ENCODE measurements around the gene G6PC2. TPM values are rescaled to one million over a fixed set of nuclear protein-coding genes. Genes with fewer than 3 reads are reported as not detected.

Gene G6PC2
- total RNA-seq, 1 donor from 2014 or later, result not detected

DNA sequence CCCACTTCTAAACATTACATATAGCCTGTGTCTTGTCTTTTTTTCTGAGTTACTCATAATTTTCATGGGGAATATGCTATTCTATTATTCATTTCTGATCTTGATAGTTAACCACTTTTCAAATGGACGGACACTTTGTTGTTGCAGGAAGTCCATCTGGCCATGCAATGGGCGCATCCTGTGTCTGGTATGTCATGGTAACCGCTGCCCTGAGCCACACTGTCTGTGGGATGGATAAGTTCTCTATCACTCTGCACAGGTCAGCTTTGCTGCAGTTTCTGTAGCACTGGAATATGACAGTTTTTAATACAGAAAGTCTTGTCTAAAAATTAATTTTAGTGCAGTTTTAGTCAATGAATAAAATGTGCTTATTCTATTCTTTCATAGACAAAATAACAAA is 3.3 kb downstream of the G6PC2 start:
- Mint-ChIP-seq H3K4me1 (ENCODE audit: low read depth, unreplicated experiment) (peaks cover 2% of the 10 kb centered on the region), H3K36me3 (ENCODE audit: unreplicated experiment) (no peaks in the 10 kb centered on the region), H3K27ac (ENCODE audit: unreplicated experiment) (no peak overlapping the region), H3K27me3 (ENCODE audit: unreplicated experiment) (peaks cover 1% of the 10 kb centered on the region), H3K9me3 (ENCODE audit: unreplicated experiment) (no peaks in the 10 kb centered on the region), H3K4me3 (ENCODE audit: unreplicated experiment) (no peak overlapping the region)
- TF ChIP-seq, protein P1, sequence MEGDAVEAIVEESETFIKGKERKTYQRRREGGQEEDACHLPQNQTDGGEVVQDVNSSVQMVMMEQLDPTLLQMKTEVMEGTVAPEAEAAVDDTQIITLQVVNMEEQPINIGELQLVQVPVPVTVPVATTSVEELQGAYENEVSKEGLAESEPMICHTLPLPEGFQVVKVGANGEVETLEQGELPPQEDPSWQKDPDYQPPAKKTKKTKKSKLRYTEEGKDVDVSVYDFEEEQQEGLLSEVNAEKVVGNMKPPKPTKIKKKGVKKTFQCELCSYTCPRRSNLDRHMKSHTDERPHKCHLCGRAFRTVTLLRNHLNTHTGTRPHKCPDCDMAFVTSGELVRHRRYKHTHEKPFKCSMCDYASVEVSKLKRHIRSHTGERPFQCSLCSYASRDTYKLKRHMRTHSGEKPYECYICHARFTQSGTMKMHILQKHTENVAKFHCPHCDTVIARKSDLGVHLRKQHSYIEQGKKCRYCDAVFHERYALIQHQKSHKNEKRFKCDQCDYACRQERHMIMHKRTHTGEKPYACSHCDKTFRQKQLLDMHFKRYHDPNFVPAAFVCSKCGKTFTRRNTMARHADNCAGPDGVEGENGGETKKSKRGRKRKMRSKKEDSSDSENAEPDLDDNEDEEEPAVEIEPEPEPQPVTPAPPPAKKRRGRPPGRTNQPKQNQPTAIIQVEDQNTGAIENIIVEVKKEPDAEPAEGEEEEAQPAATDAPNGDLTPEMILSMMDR (IDR thresholded peaks at IDR 0.05; ENCODE audit: partially characterized antibody, unreplicated experiment), result no peak
- no peak for DNase-seq

DNA sequence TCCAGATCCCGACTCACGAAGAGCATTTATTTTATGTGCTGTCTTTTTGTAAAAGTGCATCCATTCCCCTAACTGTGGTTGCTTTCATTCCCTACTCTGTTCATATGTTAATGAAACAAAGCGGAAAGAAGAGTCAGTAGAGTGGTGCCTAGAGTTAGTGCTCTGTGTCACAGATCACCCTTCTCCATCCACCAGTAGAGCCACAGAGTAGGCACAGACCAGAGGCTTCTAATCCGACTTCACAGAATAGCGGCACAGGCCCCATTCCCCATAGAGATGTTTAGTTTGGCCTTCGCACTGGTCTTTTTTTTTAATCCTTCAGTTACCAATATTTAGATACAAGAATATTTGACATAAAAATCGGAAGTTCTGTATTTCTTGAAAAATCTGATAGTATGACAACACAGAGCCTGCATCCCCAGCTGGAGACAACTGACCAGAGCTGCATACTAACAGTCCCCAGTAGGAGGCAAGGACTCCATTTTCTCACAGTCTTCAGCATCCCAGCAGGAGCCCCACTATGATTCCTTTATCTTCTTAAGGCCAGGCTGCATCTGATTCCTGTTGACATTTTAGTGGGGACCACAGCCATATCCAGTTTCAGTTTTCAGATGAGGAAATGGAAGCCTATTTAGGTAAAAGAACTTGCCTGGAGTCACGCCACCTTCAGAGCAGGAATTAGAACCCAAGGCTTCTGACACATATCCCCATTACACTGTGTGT is 7.0 kb downstream of the G6PC2 start:
- H3K27ac Mint-ChIP-seq (ENCODE audit: unreplicated experiment), result no peak overlapping the region
- no peak overlapping the region for H3K4me3 Mint-ChIP-seq (ENCODE audit: unreplicated experiment)

DNA sequence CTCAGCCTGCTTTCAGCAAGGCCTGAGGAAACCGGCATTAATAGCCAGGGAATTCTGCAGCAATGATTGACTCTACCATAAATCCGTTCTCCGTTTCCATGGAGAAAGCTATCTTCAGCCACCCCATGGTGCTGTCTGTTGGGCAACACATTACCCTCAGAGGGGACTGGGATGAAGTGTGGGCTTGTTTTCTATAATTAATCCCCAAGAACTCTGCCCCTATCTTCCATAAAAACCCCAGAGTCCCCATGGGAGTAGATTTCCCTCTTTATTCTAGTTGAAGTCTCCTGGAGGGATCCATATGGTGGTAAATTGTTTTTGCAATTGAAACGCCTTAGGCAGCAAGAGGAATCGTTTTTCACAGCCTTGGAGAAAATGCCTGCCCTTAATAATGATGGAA is 9.2 kb downstream of the G6PC2 start:
- Mint-ChIP-seq H3K4me1 (ENCODE audit: low read depth, unreplicated experiment) (peaks cover 42% of the 10 kb centered on the region), H3K36me3 (ENCODE audit: unreplicated experiment) (no peaks in the 10 kb centered on the region), H3K27me3 (ENCODE audit: unreplicated experiment) (peaks cover 6% of the 10 kb centered on the region), H3K9me3 (ENCODE audit: unreplicated experiment) (peaks cover 9% of the 10 kb centered on the region), H3K4me3 (ENCODE audit: unreplicated experiment) (peak overlapping the region; percentile 73), H3K27ac (ENCODE audit: unreplicated experiment) (peak overlapping the region; percentile 87)
- TF ChIP-seq, protein P1 (IDR thresholded peaks at IDR 0.05; ENCODE audit: partially characterized antibody, unreplicated experiment), result no peak
- DNase-seq, result no peak

More for the DNA sequence above, 7.0 kb downstream of the G6PC2 start:
- TF ChIP-seq, protein P1 (IDR thresholded peaks at IDR 0.05; ENCODE audit: partially characterized antibody, unreplicated experiment), result no peak
- Mint-ChIP-seq H3K4me1 (ENCODE audit: low read depth, unreplicated experiment) (peaks cover 26% of the 10 kb centered on the region), H3K36me3 (ENCODE audit: unreplicated experiment) (no peaks in the 10 kb centered on the region), H3K9me3 (ENCODE audit: unreplicated experiment) (peaks cover 2% of the 10 kb centered on the region), H3K27me3 (ENCODE audit: unreplicated experiment) (peaks cover 4% of the 10 kb centered on the region)
- no peak for DNase-seq

DNA sequence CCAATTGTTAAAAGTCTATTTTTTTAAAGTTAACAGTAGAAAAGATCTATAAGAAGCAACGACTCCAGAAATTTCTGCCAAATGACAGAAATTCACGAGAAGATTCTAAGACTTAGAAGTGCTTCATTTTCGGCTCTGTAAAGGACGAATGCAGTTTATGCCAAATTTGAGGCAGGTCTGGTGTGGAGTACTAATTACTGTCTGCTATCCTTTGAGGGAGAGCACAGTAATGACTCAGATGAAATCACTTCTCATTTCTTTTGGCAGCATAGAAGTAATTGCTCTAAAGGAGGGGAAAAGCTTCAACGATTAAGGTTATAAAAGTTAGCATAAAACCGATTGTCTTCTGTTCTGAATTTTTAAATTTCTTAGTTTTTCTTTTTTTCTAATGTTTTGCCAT is 11.4 kb downstream of the G6PC2 start:
- H3K4me1 Mint-ChIP-seq (ENCODE audit: low read depth, unreplicated experiment), result peaks cover 42% of the 10 kb centered on the region
- peaks cover 9% of the 10 kb centered on the region for H3K9me3 Mint-ChIP-seq (ENCODE audit: unreplicated experiment)
- no peaks in the 10 kb centered on the region for H3K36me3 Mint-ChIP-seq (ENCODE audit: unreplicated experiment)
- H3K27me3 Mint-ChIP-seq (ENCODE audit: unreplicated experiment), result peaks cover 6% of the 10 kb centered on the region
- no peak for DNase-seq
- peak overlapping the region; percentile 91 for H3K27ac Mint-ChIP-seq (ENCODE audit: unreplicated experiment)
- TF ChIP-seq, protein P1 (IDR thresholded peaks at IDR 0.05; ENCODE audit: partially characterized antibody, unreplicated experiment), result no peak
- peak overlapping the region; percentile 77 for H3K4me3 Mint-ChIP-seq (ENCODE audit: unreplicated experiment)

DNA sequence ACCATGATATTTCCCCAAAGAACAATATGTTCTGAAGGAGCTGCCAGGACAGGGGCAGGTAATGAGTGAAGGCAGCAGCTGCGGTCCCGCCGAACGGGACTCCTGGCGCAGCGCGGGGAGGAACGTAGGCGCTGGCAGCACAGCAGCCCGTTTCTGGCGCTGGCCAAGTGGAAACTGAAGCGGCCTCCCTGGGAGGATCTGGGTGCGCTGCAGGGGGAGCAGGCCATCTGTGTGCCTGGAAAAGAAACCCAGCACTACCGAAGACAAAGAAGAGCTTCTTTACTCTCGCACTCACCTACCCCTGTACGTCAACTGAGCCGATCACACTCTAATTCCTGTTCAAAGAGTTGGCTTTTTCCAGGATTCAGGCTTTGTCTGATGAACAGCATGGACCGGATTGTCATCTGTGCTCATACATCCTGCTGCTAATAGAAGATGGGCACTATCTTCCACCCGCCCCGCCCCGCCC is 11.8 kb downstream of the G6PC2 start:
- peak; percentile 64 for DNase-seq
- peaks cover 42% of the 10 kb centered on the region for H3K4me1 Mint-ChIP-seq (ENCODE audit: low read depth, unreplicated experiment)
- H3K9me3 Mint-ChIP-seq (ENCODE audit: unreplicated experiment), result peaks cover 9% of the 10 kb centered on the region
- H3K27me3 Mint-ChIP-seq (ENCODE audit: unreplicated experiment), result peaks cover 6% of the 10 kb centered on the region
- TF ChIP-seq, protein P1 (IDR thresholded peaks at IDR 0.05; ENCODE audit: partially characterized antibody, unreplicated experiment), result no peak
- H3K27ac Mint-ChIP-seq (ENCODE audit: unreplicated experiment), result peak overlapping the region; percentile 91
- peak overlapping the region; percentile 77 for H3K4me3 Mint-ChIP-seq (ENCODE audit: unreplicated experiment)
- H3K36me3 Mint-ChIP-seq (ENCODE audit: unreplicated experiment), result no peaks in the 10 kb centered on the region
